Measurements from ENCODE around the gene SPINT4.

- TF ChIP-seq HDGF (IDR thresholded peaks at IDR 0.05; ENCODE audit: borderline replicate concordance), result no peak
- no peak for TF ChIP-seq SP1 (IDR thresholded peaks at IDR 0.05)
- no peak for TF ChIP-seq FOXA1 (IDR thresholded peaks at IDR 0.05)
- TF ChIP-seq FOXM1 (IDR thresholded peaks at IDR 0.05; ENCODE audit: borderline replicate concordance), result no peak
- no peak for TF ChIP-seq SUZ12 (IDR thresholded peaks at IDR 0.05)
- TF ChIP-seq BHLHE40 (IDR thresholded peaks at IDR 0.05; ENCODE audit: borderline replicate concordance), result no peak
- no peak for TF ChIP-seq FOXK2 (IDR thresholded peaks at IDR 0.05)
- no peak for TF ChIP-seq ZNF384 (IDR thresholded peaks at IDR 0.05)
- no peak for TF ChIP-seq ELF4 (IDR thresholded peaks at IDR 0.05)
- TF ChIP-seq PKNOX1 (IDR thresholded peaks at IDR 0.05), result no peak
These were observed 30.6 kb downstream of the SPINT4 start for GRCh38 chr20:45752746-45753145.
